ENCODE measurements around the gene RCBTB1. TPM values are rescaled to one million over a fixed set of nuclear protein-coding genes. Genes with fewer than 3 reads are reported as not detected.

Gene RCBTB1
- total and polyA plus RNA-seq, 2 donors (not counting 3 experiments of a cell fraction or from before 2014, with no cell fraction given): 12.1 to 23.8 TPM

- H3K27me3 ChIP-seq (ENCODE audit: control insufficient read depth in 2 of 2, insufficient read depth in 2 of 2, low read length in 2 of 2): no peaks in the 10 kb centered on the region
- H3K27ac ChIP-seq (ENCODE audit: insufficient read depth, low read depth, low read length): no peak overlapping the region
- ChIA-PET POLR2A (no interaction called here), CTCF (interaction anchor here (0.8 to 1.3 kb wide), 6 partner anchors 13 to 321 kb away, joined by 3 read pairs; no protein-coding TSS in a partner anchor)
- no peak overlapping the region for H3K9ac ChIP-seq (replicated peaks; ENCODE audit: extremely low read depth, insufficient read depth, low read length)
- H4K20me1 ChIP-seq (replicated peaks; ENCODE audit: control insufficient read depth, extremely low read depth, insufficient read depth, low read length): no peaks in the 10 kb centered on the region
- no peaks in the 10 kb centered on the region for H3K4me1 ChIP-seq (ENCODE audit: control insufficient read depth, extremely low read depth, insufficient read depth, low read length)
- no peaks in the 10 kb centered on the region for H3K9me1 ChIP-seq (replicated peaks; ENCODE audit: control insufficient read depth, extremely low read depth, insufficient read depth, low read length)
- no peaks in the 10 kb centered on the region for H3K36me3 ChIP-seq (ENCODE audit: control insufficient read depth in 2 of 2, extremely low read depth in 1 of 2, insufficient read depth in 2 of 2, low read length in 2 of 2)
- TF ChIP-seq MYC (IDR thresholded peaks at IDR 0.05; ENCODE audit: low read depth, low read length) (no peak), EZH2 (IDR thresholded peaks at IDR 0.05; ENCODE audit: borderline replicate concordance, low read depth, low read length, severe bottlenecking) (no peak), FOS (IDR thresholded peaks at IDR 0.05; ENCODE audit: borderline replicate concordance, insufficient read depth, low read length) (no peak), POLR2A (IDR thresholded peaks at IDR 0.05; ENCODE audit: low read depth, low read length) (no peak), POLR2AphosphoS5 (IDR thresholded peaks at IDR 0.05; ENCODE audit: insufficient read depth, low read depth, low read length) (no peak), JUN (IDR thresholded peaks at IDR 0.05; ENCODE audit: borderline replicate concordance, insufficient read depth, insufficient read length, low read depth) (no peak), GATA2 (IDR thresholded peaks at IDR 0.05; ENCODE audit: insufficient read depth, insufficient read length, low read depth, low read length) (no peak), MAX (IDR thresholded peaks at IDR 0.05; ENCODE audit: insufficient read depth, insufficient read length) (no peak)
- TF ChIP-seq, protein P1, sequence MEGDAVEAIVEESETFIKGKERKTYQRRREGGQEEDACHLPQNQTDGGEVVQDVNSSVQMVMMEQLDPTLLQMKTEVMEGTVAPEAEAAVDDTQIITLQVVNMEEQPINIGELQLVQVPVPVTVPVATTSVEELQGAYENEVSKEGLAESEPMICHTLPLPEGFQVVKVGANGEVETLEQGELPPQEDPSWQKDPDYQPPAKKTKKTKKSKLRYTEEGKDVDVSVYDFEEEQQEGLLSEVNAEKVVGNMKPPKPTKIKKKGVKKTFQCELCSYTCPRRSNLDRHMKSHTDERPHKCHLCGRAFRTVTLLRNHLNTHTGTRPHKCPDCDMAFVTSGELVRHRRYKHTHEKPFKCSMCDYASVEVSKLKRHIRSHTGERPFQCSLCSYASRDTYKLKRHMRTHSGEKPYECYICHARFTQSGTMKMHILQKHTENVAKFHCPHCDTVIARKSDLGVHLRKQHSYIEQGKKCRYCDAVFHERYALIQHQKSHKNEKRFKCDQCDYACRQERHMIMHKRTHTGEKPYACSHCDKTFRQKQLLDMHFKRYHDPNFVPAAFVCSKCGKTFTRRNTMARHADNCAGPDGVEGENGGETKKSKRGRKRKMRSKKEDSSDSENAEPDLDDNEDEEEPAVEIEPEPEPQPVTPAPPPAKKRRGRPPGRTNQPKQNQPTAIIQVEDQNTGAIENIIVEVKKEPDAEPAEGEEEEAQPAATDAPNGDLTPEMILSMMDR (IDR thresholded peaks at IDR 0.05; ENCODE audit: extremely low read depth in 1 of 2, insufficient read depth in 1 of 2, low read depth in 1 of 2, low read length in 2 of 2): no peak
- H3K9me3 ChIP-seq (replicated peaks; ENCODE audit: control insufficient read depth, insufficient read depth, low read length): no peaks in the 10 kb centered on the region
- intact Hi-C loops (cut with micrococcal nuclease) (no loop called here), dilution Hi-C loops (cut with MboI; ENCODE audit: extremely low pct_ligation_motif_present, low sequenced_read_pairs) (no loop called here)
- DNase-seq (ENCODE audit: low read depth, low spot score) (no peak), FAIRE-seq (no peak)
- no peak overlapping the region for H3K4me2 ChIP-seq (ENCODE audit: insufficient read depth, low read length)
- no TSS peak for BruUV-seq (replicated peaks)
- H3K4me3 ChIP-seq (replicated peaks in 1 of 3; ENCODE audit: insufficient read depth in 1 of 3, low read depth in 1 of 3, low read length in 3 of 3): no peak overlapping the region
- H2AFZ ChIP-seq (ENCODE audit: low read depth, low read length): no peak overlapping the region
- no peaks in the 10 kb centered on the region for H3K79me2 ChIP-seq (ENCODE audit: control insufficient read depth, insufficient read depth, low read length)
Observed at GRCh38 chr13:49602005-49602404, 16.6 kb upstream of the RCBTB1 start.
